NCI-H510A (cell line): ENCODE measurements around the gene FAM193A.
"Not testable (repeated sequence)": the region's sequence is repeated elsewhere in the genome, so short reads cannot be mapped to it uniquely, and the experiment has no call there.

Source experiments
- DNase-seq: peaks from one replicate; lab custom pipeline; 2025; lab: John Stamatoyannopoulos, UW

Gene FAM193A

GRCh38 chr4:2652415-2653160 is 116.1 kb downstream of the FAM193A start:
- DNase-seq: no peak

- no peak for DNase-seq
Observed at GRCh38 chr4:2660596-2661211, 124.3 kb downstream of the FAM193A start.

- no peak for DNase-seq
Observed at GRCh38 chr4:2662598-2662997, 126.2 kb downstream of the FAM193A start.

GRCh38 chr4:2663275-2663674 is 126.8 kb downstream of the FAM193A start:
- no peak for DNase-seq

GRCh38 chr4:2666722-2667247 is 130.3 kb downstream of the FAM193A start:
- no peak for DNase-seq

GRCh38 chr4:2667428-2667827 is 131.0 kb downstream of the FAM193A start:
- DNase-seq: no peak

- DNase-seq: no peak
Observed at GRCh38 chr4:2671267-2671895, 134.9 kb downstream of the FAM193A start.

- DNase-seq: no peak
Observed at GRCh38 chr4:2672082-2672481, 135.6 kb downstream of the FAM193A start.

- DNase-seq: no peak
Observed at GRCh38 chr4:2672700-2673099, 136.3 kb downstream of the FAM193A start.

- no peak for DNase-seq
Observed at GRCh38 chr4:2673157-2673556, 136.7 kb downstream of the FAM193A start.

GRCh38 chr4:2679762-2680161 is 143.3 kb downstream of the FAM193A start:
- not testable (repeated sequence) for DNase-seq

- DNase-seq: no peak
Observed at GRCh38 chr4:2684486-2684885, 148.0 kb downstream of the FAM193A start.

- no peak for DNase-seq
Observed at GRCh38 chr4:2685541-2685940, 149.1 kb downstream of the FAM193A start.

GRCh38 chr4:2686379-2687265 is 150.2 kb downstream of the FAM193A start:
- DNase-seq: no peak

- DNase-seq: no peak
Observed at GRCh38 chr4:2688281-2688680, 151.8 kb downstream of the FAM193A start.

- DNase-seq: no peak
Observed at GRCh38 chr4:2688697-2689096, 152.2 kb downstream of the FAM193A start.

- no peak for DNase-seq
Observed at GRCh38 chr4:2689114-2689513, 152.7 kb downstream of the FAM193A start.

GRCh38 chr4:2689825-2690700 is 153.6 kb downstream of the FAM193A start:
- no peak for DNase-seq

- no peak for DNase-seq
Observed at GRCh38 chr4:2691313-2691712, 154.9 kb downstream of the FAM193A start.

- DNase-seq: no peak
Observed at GRCh38 chr4:2691952-2692435, 155.5 kb downstream of the FAM193A start.

GRCh38 chr4:2694691-2695090 is 158.2 kb downstream of the FAM193A start:
- no peak for DNase-seq
